Measurements from ENCODE around the gene URAD.

URAD gene

DNA sequence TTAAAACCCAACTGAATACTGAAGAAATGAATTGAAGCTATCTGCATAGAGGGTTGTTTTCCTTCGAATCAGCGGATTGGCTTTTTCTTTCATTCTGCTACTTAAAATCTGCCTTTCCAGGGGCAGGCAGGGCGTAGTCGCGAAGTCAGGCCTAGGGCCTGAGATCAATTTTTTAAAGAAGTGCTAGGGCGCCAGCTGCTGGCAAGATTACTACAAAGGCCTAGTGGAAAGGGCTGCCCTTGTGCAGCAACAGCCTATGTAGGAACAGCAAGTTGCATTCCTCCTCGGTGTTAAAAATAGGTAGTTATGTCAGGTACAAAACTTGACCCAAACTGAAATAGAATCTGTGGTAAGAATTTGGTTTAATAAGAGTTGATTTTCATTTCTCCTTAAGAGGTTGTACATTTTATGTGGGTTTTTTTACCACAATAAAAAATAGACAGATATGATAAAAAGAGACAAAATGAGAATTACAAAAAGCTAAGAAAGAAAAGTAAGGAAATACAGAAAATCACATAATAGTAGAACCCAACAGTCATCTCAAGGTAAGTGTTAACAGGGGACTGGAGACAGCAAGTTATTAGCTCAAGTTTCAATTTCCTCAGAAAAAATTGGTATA is 9.5 kb upstream of the URAD start:
- DNase-seq = no peak

DNA sequence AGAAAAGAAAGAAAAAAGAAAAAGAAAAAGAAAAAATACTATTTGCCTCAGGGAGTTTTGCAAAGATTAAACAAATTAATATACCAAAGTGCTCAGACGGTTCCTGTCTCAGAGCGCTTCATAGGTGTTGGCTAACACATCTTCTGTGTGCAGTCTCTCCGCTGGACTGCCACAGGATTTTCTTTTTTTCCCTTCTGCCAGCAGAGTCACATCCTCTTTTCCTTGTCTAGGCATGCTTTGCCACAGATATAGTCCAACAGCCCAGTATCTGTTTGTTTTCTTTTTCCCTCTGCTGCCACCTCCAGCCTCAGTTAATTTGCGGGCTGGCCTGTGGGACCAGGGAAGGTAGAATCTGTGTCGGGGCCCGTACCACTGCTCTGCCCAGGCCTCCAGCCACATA is 3.4 kb upstream of the URAD start:
- DNase-seq = no peak

DNA sequence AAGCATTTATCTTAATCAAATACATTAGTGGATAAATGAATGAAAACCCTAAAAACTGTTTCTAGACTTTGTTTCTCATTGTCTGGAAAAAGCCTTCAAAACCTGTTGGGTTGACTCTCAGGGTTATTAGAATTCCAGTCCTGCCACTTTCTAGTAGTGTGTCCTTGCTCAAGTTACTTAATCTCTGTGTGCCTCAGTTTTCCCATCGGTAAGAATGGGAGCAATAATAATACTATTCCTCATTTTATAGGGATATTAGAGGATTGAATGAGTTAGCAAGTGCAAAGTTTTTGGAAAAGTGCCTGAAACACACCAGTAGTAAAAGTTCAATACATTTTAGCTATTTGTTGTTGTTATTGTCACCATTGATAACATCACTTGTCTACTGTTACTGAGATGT is 2.9 kb downstream of the URAD start:
- no peak for DNase-seq

DNA sequence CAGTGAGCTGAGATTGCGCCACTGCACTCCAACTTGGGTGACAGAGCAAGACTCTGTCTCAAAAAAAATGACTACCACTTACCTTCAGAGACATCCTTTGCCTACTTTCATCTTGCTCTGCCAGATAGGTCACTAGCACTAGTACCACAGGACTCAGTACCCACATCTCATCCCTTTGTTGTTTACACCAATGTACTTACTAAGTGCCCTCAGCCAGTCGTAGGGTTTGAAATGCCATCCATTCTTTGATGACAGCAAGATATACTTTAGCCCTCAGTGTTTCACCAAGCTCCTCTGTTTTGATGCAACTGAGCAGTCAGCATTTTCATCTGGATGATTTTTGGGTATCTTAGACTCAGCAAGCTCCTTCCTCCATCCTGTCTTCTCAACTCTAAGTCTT is 6.1 kb downstream of the URAD start:
- no peak for DNase-seq

DNA sequence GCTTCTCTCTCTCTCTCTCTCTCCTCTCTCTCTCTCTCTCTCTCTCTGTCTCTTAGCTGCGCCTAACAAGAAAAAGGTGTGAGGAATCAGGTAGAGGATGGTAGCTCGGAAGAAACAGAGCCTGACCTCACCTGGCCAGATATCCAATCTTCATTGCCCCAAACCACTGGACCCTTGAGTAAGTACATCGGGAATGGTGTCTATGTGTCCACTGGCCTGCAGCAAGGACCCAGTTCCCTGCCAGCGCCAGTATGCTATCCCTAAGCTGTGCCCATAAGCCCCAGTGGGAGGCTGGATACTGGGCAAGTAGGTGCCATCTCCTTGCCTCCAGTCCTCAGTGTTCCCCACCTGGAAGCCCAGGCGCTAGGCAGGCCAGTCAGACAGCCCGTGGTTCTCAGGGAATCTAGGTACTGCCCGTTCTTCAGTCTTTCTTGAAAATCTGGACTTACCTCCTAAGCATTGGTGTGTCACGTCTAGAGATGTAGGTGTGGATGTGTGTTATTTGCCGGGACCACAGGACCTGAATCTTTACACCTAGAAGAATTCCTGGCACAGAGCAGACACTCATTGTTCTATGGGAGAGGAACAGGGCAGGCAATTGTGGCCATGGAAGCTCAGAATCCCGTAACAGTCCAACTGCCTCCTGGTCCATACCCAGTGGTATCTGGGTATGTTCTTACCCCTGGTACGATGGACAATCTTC is 7.3 kb downstream of the URAD start:
- DNase-seq = no peak

DNA sequence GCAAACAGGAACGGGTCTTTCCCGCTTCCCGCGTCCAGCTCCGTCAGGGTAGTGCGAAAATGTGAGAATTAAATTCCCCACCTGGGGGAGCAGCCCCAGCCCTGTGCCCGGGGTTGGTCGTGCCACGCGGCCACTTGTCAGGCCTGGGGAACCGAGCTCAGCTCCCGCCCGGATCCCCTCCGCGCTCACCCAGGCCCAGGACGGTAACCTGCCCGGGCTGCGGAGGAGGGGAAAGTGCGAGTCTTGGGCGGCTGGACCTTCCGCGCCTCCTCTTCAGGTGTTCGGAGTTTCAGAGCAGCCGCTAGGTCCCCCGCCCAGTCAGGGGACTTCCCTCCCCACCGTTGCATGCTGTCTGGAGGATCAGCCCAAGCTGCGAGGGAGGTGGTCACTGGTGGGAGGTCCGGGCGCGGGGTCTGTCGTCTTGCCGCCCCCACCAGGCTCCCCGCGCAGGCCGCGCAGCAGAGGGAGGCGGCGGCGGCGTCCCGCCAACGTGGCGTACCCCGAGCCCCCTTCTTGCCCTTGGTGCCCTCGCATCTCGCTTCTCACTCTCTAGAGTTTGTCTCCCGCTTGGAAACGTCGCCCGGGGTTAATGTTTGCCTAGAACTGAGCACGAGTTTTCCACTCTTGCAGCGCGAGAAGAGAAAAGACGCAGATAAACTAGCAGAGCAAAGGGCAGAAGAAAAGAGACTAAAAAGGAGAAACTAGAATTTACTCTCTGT is 8.1 kb downstream of the URAD start:
- no peak for DNase-seq

DNA sequence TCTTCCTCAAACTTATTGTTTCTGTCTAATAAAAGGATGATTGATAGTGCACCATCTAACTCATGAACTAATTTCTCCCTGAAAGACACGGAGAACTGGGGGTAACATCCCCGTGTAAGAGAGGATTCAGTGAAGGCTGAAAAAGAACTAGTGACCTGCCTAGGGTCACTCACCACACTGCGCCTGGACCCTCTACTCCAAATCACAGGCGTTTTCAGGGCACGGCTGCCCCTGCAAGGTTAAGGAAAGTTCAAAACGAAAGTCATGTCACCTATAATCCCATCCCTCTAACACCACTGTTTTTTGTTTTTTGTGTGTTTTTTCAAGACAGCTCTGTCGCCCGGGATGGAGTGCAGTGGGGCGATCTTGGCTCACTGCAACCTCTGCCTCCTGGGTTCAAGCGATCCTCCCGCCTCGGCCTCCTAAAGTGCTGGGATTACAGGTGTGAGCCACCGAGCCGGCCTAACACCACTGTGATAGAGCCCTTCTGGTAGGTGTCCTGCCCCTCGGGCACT is 8.7 kb downstream of the URAD start:
- DNase-seq = no peak

DNA sequence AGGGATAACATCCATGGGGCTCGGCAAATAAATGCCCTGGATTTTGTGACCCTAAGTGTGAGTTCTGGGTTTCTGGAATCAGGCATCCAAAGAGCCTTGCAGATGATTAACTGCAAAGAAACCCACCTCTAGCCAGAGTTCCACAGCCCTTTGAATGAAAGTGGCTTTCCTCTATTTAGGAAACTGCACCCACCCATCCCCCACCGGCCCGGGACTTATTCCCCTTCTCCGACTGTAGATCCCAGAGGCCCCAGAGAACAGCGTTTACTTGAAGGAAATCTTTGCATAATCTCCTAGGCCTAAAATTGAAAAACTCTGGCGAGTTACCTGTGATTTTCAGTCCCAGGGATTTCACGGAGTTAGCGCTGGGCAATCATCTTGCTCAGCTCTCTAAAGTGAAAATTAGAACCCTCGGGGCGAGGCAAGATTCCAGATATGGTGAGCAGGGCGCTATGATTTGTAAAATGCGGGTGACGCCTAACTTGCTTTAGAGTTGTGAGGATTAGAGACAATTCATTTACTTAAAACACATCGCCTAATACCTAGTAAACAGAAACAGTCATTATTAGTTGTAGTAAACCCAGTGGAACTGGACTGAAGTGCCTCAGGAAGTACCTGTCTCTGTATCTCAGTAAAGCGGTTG is 9.4 kb downstream of the URAD start:
- DNase-seq = no peak

DNA sequence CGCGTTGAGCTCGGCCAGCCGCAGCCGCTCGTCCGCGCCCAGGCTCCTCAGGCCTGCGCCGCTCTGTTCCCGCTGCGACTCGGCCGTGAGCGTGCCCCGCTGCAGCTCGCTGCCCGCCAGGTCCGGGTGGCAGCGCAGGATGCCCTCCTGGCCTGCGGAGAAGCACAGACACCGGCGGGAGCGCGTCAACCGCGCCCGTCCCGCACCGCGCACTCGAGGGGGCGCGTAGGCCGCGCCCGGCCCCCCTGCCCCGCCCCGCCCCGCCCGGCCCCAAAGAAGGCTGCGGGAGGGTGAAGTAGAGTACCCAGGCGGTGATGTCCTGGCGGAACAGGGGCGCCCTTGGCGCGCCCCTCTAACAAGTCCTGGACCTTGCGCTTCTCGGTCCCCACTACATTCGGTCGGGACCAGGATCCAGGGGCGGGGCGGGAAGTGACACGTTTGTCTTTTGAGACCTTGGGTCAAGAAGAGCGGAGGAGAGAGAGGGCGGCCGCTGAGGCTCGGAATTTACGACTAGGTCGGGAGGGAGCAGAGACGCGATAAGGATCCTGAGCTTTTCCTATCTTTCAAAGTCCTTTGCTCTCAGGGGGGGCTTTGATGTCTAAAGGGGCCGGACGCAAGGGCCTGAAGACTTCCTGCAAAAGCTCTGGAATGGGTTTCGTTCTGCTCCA is 10.1 kb downstream of the URAD start:
- DNase-seq = no peak

DNA sequence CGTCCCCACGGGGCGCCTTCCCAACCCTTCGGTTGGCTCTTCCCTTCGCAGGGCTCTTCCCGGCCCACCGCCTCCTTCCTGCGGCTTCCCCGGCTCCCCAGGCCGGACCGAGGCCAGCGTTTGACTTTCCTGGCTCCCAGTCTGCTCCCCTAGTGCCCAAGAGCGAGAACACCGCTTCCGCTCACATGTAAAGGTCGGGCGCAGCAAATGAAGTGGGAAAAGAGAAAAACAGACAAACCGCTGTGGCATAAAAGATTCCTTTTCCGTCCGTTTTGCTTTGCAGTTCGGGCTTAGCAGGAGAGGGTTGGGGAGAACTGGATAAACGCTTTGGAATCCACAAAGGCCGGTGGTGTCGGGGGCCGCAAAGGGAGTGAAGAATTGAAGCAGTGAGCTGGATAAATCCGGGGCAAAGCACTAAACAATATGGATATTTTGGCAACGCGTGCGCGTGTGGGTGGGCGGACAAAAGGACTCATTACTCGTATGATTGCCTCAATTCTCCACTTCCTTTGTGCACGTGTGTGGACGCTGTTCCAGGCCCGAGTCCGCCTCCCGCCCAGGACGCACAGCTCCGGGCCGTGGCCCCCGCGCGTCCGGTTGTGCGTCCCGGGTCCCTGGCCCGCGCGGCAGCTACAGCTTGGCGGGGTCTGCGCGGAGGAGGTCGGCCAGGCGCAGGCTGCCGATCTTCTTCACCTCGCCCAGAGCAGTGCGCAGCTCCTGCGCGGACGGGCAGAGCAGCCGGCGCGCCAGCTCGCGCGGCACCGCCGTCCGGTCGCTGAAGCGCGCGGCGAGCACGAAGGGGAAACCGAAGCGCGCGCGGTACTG is 10.8 kb downstream of the URAD start:
- no peak for DNase-seq

DNA sequence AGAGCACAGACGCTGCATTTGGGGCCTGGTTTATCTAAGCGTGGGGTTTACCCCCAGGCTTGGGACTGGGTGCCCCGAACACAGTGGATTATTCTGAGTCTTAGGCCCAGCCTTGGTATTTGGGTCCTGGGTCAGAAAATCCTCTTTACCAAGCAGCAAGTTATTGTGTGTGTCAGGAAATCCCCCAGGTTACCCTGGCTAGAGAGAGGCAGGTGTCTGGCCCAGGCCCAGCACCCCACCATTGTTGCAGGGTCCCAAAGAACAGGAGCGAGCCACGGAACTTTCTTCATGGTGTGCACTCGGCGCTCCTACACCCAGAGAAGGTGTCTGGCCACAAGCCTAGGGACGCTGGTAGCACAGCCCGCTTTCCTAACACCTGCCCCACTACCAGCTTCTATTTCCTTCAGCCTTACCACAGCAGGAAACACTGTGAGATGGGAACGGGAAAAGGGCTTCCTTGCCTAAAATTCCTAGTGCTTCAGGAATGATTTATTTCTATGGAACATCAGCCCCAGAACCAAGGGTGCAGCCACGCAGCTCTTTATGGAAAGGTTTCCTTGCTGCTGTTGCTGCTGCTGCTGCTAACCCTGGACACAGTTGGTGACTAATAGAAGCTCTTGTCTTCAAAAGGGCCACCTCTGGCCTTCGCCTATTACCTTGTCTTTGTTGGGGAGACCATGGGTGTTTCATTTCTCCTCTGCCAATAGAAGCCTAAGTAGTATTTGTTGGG is 12.0 kb downstream of the URAD start:
- DNase-seq = no peak

DNA sequence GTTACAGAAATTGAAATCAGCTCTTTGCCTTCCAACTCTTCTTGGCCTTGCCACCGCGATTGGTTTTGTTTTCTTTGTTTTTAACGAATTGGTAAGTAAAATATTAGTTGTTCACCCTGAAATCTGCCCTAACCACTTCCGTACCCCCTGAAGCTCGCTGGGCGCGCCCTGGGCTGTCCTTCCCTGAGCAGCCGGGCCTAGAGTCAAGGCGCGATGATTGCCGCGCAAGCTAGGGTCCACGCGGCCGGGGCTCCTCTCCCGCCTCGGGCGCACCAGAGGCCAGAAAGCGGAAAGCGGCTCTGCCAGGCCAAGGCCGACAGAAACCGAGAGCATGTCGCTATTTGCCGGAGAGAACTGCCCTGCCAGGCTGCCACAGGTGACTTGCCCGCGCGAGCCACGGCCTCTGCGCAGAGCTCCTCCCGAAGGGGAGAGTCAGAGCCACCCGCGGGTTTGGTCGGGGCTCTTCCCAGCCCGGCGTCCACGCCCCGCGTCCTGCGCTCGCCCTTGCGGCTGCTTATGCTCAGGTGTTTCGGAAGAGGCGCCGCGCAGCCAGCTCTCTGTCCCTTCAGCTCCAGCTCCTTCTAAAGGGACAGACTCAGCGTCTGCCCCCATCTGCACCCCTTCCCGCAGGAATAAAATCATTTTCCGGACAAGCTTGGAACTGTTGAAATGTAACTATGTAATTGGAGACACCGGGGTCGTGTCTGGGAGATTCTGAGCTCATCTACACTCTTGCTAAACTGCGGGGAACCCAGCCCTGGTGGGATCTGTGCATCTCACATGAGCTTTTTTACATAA is 12.7 kb downstream of the URAD start:
- no peak for DNase-seq

DNA sequence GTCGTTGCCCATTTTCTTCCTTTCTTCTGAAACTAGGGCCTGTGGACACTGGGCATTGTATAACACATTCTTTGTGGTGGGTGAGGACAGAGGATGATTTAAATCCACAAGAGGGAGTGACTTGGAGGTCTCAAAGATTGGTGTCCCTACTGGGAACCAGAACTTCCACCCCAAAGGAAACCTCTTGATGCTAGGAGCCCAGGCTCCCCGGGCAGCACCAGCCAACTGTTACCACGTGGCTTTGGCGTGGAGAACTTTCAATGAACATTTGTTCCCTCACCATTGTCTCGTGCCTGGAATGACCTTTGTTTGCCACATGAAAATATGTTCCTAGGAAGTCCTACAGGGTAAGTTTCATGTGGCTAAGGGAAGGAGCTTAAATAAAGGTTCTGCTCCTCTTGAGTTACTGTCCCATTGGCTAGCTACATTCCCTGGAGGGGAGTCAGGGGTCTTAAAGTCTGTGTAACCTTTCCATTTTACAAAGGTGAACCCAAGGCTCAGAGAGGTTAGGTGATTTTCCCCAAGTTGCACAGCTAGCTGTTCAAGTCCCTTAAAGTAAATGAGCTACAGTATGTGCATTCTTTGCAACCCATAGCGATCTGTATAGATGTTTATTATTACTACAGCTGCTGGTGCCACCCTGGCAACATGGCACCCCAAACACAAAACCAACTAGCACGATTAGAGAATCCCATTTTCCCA is 14.4 kb downstream of the URAD start:
- DNase-seq = no peak

DNA sequence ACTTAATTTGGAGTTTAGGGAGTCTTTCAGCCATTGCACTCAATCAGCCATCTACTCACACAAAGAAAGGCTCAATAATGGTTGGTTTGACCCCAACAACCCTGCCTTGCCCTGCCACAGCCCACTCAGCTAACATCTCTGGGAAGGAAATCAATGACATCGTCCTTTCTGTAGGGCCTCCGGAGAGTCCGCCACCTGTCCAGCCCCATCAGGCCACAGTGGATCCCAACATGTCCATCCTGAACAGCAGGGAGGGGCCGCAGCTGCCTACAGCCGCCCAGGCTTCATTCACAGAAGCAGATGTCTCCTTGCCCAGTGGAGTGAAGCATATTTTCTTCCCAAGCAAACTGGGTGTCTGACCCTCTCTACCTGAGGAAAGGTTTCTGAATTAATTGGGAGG is 15.2 kb downstream of the URAD start:
- no peak for DNase-seq

DNA sequence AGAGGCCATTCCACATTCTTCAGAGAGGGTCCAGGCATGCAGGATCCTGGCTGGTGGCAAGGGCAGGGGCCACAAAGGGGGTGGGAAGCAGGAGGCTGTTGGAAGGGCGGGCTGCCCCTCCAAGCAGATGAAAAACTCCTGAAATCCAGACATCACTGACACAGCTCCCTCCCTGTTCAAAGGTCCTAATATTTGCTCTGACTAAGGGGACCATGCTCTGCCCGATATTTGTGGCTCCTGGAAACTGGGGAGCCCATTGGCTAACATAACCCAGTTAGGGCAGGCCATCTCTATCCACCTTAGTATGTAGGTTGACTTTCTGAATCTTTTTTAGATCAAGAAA is 16.0 kb downstream of the URAD start:
- DNase-seq = no peak

DNA sequence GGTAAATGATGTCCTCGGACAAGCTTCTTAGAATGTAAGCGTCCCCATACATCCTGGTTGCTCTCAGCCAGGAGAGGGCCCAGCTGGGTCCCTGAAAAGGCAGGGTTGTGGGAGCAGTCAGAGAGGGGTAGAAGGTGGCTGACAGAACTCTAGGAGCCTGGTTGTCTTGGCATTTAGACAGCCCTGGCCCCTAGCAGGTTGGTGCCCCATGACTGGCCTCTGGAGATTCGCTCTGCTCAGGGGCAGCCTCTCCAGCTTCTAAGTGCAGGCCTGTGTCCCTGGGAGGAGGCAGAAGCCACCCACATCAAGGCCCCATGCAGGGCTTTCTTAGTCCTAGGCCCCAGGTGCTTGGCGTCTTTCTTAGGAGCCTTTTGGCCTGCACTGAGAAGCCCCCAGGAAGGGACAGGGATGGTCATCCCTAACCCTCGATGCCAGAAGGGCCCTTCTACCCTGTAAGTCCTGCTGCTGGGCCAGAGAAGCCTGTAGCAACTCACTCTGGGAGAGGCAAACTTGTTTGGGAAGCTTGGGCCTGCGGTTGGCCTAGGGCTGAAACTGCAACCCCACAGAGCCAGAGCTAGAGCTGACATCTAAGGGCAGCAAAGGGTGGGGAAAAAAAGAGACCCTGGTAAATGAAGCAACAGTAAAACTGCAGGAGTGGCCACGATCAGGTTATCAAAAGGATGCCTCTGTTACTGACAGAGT is 16.6 kb downstream of the URAD start:
- DNase-seq = no peak

DNA sequence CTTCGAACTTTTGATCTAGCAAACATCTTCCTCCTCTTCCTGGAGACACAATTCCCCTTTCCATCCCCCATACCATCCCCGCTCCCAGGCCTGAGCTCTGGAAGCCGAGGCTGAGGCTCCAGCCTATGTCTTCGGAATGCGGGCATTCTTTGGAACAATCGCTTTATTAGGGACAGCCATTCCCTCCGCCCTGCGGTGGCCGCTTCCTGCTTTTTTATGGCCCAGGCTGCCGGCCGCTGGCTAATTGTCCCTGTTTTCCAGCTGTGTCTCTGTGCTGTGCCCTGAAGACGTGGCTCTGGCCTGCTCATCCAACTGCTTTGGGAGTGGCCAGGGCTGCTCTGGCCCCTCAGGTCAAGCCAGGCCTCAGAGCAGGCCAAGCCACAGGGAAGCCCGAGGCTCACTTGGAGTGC is 17.3 kb downstream of the URAD start:
- DNase-seq = no peak

DNA sequence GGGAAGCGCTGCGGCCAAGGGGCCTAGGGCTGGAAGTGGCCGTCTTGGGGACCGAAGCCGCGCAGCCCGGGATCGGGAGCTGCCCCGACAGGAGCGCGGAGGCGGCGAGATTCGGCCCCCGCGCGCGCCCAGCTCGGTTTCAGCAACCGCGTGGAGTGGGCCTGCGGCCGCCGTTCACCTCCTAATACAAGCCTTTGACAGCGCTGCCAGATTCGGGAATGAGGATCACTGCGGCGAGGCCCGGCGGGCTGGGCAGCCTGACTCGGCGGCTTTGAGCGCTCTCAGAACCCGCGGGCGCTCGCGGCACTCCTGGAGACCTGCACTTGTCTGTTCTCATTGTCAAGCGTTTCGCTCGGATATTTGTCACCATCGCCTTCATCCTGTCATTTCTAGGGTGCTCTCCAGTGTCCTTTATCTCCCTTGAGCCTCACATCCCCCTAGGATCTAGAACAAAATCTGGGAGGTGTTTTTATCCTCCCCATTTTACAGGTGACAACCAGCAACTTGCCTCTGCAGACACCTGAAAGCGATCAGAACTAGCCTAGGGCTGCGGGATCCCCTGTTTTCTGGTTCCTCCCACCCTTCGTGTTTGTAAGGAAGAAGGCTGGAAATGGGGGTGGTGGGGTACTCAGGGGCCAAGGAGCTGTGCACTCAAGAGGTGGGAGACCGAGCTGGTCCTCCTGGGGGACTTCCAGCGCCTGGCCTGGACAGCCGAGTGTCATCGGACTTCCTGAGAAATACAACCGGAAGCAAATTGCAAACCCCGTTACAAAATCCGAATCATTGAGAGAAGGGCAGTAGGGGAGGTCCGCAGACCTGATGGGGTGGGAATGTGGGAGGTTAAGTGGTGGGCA is 17.9 kb downstream of the URAD start:
- DNase-seq = no peak

DNA sequence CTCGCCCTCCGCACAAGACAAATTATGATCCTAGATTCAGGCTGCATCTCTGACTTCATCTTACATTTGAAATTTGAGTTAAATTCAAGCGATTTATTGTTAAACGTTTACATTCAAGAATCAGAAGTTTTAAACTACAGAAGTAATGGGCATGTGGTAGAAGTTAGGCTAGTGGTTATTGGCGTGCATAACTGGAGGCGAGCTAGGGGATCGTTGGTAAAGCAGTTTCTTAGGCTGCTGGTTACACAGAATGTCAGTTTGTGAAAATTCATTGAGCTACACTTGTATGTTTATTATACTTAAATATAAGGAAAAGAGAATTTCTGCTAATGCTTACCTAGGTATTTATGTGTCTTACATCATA is 18.6 kb downstream of the URAD start:
- DNase-seq = no peak

All from COR-L47 (cell line).